Hematopoietic multipotent progenitor cell treated with erythropoietin and hydrocortisone succinate and interleukin-3 and kit ligand, for 15 days (in vitro differentiated cells): ENCODE results near the gene GPR173.

Source experiments
- DNase-seq: peaks from one replicate; pipeline ENCODE4 v3.0.0-alpha.2; 2015; ENCODE audit warnings: low spot score

The GPR173 gene

GRCh38 chrX:53048169-53049126, at the start of gene GPR173:
GPR173 (plus strand) TSS chrX:53048789; CDS start chrX:53076622, 27,833 bp downstream.
- DNase-seq, result no peak

DNA sequence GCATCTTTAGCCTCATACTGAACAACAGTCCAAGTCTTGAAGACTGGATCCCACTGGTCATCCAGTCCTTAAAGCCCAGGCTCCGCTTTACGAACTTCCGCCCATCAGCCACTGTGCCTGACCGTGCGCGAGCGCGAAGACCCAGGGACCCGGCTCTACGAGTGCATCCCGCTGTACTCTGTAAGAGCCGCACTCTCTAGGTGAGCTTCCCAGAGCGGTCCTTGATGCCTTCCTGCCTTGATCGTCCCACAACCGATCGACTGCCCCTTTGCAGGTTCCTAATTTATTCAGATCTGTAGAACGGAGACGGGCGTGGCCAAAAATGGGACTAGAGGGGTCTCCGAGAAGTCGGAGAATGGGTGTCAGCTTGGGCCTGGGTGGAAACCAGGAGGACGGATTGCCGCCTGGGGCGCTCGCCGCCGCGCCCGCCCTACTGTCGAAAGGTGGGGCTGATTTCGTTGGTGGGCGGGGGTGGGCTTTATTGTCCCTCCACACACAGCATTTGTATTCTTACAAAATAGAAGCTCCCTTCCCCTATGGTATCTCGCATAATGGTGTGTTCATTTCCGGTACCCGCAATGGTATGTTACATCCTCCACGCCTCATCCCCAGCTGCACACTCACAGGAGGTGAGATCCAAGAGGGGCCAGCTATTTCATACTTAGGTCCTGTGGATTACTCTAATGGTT, 48.0 kb upstream of the GPR173 start:
- DNase-seq, result no peak

- DNase-seq, result no peak
Measured at GRCh38 chrX:53001958-53002357, 46.6 kb upstream of the GPR173 start.

DNA sequence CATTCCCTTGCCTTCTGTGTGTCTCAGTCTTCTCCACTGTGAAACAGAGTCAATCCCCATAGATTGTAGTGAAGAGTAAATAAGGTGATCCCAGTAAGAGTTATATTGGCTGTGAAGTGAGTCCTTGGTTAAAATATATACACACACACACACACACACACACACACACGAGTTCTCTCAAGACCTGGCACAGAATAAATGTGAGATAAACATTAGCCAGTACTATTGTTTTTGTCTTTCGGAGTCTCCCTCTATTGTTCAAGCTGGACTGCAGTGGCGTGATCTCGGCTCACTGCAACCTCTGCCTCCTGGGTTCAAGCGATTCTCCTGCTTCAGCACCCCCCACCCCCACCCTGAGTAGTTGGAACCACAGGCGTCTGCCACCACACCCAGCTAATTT, 45.5 kb upstream of the GPR173 start:
- no peak for DNase-seq

- no peak for DNase-seq
Measured at GRCh38 chrX:53004038-53004437, 44.6 kb upstream of the GPR173 start.

DNA sequence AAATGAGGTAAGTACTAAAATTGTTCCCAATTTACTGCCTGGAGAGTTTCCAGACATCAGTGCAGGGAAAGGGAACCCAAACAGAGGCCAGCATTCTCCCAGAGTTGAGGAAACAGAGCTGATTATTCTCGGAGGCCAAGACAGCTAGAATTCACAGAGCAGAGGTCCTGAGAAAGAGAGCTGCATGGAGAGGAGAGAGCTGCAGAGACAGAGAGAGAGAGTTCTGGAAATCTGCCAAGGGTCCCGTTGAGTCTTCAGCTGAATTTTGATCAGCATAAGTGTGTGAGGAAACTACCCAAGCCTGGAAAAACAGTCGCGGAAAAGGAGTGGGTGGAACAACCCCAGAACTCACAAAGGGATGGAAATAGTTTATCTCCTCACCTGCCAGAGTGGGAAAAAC, 43.8 kb upstream of the GPR173 start:
- no peak for DNase-seq

GRCh38 chrX:53005327-53005726, 43.3 kb upstream of the GPR173 start:
- DNase-seq, result no peak

- no peak for DNase-seq
Measured at GRCh38 chrX:53009032-53009431, 39.6 kb upstream of the GPR173 start.

GRCh38 chrX:53013291-53013690, 35.3 kb upstream of the GPR173 start:
- DNase-seq, result no peak

GRCh38 chrX:53018627-53019026, 30.0 kb upstream of the GPR173 start:
- no peak for DNase-seq

DNA sequence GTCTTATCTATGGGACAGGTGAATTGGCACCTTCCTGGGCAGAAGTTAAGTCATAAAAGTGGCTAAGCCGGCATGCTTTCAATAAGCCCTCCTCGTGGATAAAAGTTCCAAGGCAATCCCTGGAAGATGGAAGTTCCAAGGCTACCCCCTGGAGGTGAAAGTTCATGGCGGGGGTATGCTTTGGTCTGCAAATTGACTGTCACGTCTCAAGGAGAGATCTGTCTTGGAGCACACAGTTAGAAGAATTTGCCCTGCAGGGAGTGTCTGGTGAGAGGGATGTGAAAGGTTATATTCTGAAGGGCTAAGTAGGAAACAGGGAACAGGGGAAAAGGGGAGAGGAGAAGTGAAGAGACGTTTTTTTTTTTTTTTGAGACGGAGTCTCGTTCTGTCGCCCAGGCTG, 26.2 kb upstream of the GPR173 start:
- no peak for DNase-seq

- DNase-seq, result no peak
Measured at GRCh38 chrX:53028678-53029077, 19.9 kb upstream of the GPR173 start.

GRCh38 chrX:53031380-53031779, 17.2 kb upstream of the GPR173 start:
- DNase-seq, result no peak

- no peak for DNase-seq
Measured at GRCh38 chrX:53036149-53036548, 12.4 kb upstream of the GPR173 start.

DNA sequence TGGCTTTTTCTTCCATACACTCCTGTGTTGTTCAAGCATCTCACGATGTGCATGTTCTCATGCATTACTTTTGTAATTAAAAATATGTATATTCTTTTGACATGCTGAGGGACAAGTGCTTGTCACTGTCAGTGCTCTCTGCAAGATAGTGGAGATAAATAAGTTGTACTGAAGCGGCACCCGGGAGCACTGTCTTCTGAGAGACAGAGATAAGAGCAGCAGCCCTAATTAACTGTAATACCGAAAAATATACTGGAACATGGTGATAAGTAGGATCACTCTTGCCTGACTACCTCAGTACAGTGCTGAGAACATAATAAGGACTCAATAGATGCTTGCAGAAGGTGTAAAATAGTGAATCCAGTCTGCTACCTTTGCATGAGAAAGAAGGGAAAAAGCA, 9.4 kb upstream of the GPR173 start:
- peak; percentile 61 for DNase-seq

DNA sequence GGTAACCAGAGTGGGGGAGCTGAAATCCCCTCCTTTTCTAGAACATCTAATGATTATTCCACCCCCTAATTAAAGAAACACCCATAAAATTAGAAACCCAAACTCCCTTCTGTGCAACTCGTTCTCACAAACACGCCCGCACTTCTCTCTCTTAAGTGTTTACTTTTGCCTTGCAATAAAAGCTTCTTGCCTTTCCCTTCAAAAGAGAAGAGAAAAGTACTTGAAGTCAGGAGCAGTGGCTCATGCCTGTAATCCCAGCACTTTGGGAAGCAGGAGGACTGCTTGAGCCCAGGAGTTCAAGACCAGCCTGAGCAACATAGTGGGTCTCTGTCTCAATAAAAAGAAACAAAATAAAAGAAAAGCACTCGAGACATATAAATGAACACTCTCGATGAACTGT, 3.6 kb upstream of the GPR173 start:
- DNase-seq, result no peak

GRCh38 chrX:53047228-53047627, 1.4 kb upstream of the GPR173 start:
- DNase-seq, result no peak

DNA sequence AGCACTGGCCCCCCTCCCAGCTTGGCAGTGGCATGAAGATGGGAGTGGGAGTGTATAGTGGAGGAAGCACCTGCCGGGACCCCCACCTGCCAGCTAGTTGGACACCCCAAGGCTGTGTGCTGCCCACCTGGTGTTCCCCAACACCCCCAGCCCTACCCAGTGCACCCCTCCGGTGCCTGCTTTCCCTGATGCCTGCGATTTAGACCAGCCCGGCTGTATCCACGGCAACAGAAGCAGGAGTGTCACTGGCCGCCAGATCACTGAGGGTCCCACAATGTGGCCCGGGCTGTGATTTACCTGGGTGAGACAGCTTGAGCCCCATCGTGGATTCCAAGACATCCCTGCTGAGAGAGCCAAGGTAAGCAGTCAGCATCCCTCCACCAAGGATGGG, 533 bp downstream of the GPR173 start:
- no peak for DNase-seq

GRCh38 chrX:53050841-53051240, 2.3 kb downstream of the GPR173 start:
- no peak for DNase-seq

GRCh38 chrX:53055244-53055849, 6.8 kb downstream of the GPR173 start:
- DNase-seq, result no peak

DNA sequence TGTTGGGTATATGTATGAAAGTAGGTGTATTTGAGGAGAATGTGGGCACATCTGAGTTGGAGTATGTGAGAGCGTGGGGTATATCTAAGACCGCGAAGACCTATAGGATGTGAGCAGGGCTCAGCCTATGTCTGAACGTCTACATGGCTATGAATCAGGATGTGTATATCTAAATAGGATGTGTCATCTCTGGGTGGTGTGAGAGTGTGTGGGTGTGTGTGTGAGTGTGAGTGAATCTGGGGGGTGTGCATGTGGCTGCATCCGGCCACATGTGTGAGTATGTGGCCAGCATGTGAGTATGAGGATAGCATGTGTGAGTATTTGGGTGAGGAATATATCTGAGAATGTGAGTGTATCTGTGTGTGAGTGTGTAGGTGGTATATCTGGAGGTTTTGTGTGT, 7.7 kb downstream of the GPR173 start:
- DNase-seq, result no peak

DNA sequence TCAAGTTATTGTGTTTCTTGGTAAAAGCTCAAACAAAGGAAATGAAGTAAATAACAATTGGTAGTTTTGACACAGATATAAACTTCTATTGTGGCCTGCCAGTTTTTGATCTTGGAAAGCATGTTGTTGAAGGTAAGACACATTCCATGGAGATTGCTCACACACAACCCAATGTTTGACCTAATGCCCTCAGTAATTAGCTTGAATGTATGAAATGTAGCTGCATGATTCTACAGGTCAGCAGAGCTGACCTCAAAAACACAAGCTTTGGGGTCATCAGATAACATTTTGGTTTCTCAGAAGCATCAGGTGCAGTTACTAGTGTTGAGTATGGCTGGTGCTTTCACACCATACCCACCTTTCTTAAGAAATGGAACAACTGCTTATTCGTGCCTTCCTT, 16.5 kb downstream of the GPR173 start:
- no peak for DNase-seq

DNA sequence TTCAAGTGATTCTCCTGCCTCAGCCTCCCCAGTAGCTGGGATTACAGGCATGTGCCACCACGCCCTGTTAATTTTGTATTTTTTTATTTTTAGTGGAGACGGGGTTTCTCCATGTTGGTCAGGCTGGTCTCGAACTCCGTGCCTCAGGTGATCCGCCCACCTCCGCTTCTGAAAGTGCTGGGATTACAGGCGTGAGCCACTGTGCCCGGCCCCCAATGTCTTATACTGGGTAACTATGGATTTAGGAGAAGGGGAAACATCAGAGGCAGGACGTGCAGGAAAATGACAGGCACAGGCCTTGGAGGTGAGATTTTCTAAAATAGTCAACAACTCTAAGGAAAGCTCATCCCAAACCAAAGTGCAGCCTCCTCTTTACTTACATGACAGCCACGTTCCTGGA, 22.5 kb downstream of the GPR173 start:
- no peak for DNase-seq
